Ascending aorta (tissue), 2 donors: ENCODE results near the gene SETD6. TPM values are rescaled to one million over a fixed set of nuclear protein-coding genes. Genes with fewer than 3 reads are reported as not detected.
"Not testable (repeated sequence)": the region's sequence is repeated elsewhere in the genome, so short reads cannot be mapped to it uniquely, and the experiment has no call there.

Experiments
- DNase-seq, 2 donors: peaks; one replicate each; pipeline ENCODE4 v3.0.0-alpha.2; 2019; ENCODE audit warnings: low spot score in 2 of 2
- H3K27ac ChIP-seq, 2 donors: fragments of 200-600 bp; sonication (generic); one replicate each; pipeline ENCODE4 v1.5.1; 2016 to 2017; ENCODE audit warnings: mild to moderate bottlenecking in 1 of 2
- H3K27me3 ChIP-seq: fragments of 200-600 bp; sonication (generic); one replicate; pipeline ENCODE4 v1.5.1; 2017
- H3K36me3 ChIP-seq, 2 donors: fragments of 200-600 bp; sonication (generic); one replicate each; pipeline ENCODE4 v1.5.1; 2016
- H3K4me1 ChIP-seq, 2 donors: fragments of 200-600 bp; sonication (generic); one replicate each; pipeline ENCODE4 v1.5.1; 2016 to 2017; ENCODE audit warnings: mild to moderate bottlenecking in 1 of 2
- H3K4me3 ChIP-seq, 2 donors: fragments of 200-600 bp; sonication (generic); one replicate each; pipeline ENCODE4 v1.5.1; 2016 to 2017; ENCODE audit warnings: mild to moderate bottlenecking in 1 of 2
- H3K9me3 ChIP-seq, 2 donors: fragments of 200-600 bp; sonication (generic); one replicate each; pipeline ENCODE4 v1.5.1; 2016
- CTCF ChIP-seq, 3 experiments: fragments of 200-600 bp in 2 of 3; fragments of 450-650 bp in 1 of 3; sonication (generic) in 2 of 3; IDR thresholded peaks; one replicate each; pipeline ENCODE4 v1.5.1; 2016 to 2019; ENCODE audit warnings: antibody characterized with exemption in 3 of 3, mild to moderate bottlenecking in 1 of 3, moderate library complexity in 1 of 3
- intact Hi-C: fragments of 100-400 bp; cut with DNase I; formaldehyde crosslinking; loops from one replicate; pipeline ENCODE4 v1.15.1; 2023
- total RNA-seq: library from RNA; depleted of rRNA; stranded (reverse); fragments of >200 nt; gene quantifications from one replicate; pipeline ENCODE4 v1.1.0, GENCODE V29; 2016

SETD6 gene
- total RNA-seq, 1 donor from 2014 or later: 24.4 TPM

DNA sequence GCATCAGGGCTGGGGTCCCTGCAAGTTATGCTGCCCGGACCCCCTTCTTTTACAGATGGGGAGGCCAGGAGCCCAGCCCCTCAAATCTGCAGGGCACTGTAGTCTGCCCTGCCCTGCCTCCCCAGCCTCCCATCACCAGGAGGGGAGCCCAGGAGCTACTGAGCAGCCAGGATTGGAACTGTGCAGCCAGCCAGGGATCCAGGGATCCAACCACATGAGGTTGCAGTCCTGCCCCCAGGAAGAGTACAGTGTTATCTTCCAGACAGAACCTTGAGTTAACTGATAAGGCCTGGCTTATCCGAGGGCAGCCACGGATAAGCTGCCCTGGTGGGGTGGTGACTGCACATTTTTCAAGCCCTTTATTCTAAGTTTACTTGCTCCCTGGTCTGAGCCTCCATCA, 26.8 kb upstream of the SETD6 start:
- TF ChIP-seq CTCF (IDR thresholded peaks at IDR 0.05): no peak
- Histone ChIP-seq H3K4me3 (no peak overlapping the region), H3K9me3 (no peaks in the 10 kb centered on the region), H3K27ac (no peak overlapping the region), H3K27me3 (no peaks in the 10 kb centered on the region), H3K4me1 (no peaks in the 10 kb centered on the region), H3K36me3 (no peaks in the 10 kb centered on the region)
- intact Hi-C loops: loop anchor here (10.0 kb wide), 1 partner anchor 464 kb away; the partner anchor contains the start of gene MMP15
- no peak for DNase-seq

DNA sequence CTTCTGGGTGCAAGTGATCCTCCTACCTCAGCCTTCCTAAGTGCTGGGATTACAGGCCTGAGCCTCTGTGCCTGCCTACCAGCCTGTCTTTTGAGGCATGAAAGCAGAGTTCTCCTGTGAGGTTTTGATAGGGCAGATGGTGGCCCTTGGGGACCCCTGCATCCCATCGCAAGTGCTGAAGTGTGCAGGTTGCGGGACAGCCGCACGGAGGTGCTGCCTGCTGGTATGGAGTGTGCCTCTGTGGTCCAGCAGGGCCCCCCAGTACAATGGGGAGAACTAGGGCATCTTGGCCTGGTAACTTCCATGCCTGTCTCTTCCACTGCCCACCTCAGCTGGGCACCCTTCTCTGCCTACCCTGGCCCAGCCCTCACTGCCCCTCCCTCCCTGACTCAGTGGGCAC, 25.3 kb upstream of the SETD6 start:
- intact Hi-C loops: no loop called here
- no peaks in the 10 kb centered on the region for H3K36me3 ChIP-seq
- no peaks in the 10 kb centered on the region for H3K4me1 ChIP-seq
- DNase-seq: no peak
- H3K27me3 ChIP-seq: no peaks in the 10 kb centered on the region
- H3K9me3 ChIP-seq: no peaks in the 10 kb centered on the region
- TF ChIP-seq CTCF (IDR thresholded peaks at IDR 0.05): no peak
- no peak overlapping the region for H3K27ac ChIP-seq
- H3K4me3 ChIP-seq: no peak overlapping the region

- H3K27ac ChIP-seq, H3K27me3 ChIP-seq, H3K9me3 ChIP-seq, intact Hi-C loops, DNase-seq, H3K4me3 ChIP-seq, H3K4me1 ChIP-seq, H3K36me3 ChIP-seq: not testable (repeated sequence)
Observed at GRCh38 chr16:58490539-58490938, 24.8 kb upstream of the SETD6 start.

GRCh38 chr16:58492066-58492465, 23.3 kb upstream of the SETD6 start:
- Histone ChIP-seq H3K4me3 (no peak overlapping the region), H3K4me1 (peaks cover 0 to 3% of the 10 kb centered on the region in 2 donors), H3K27me3 (no peaks in the 10 kb centered on the region), H3K27ac (no peak overlapping the region), H3K36me3 (no peaks in the 10 kb centered on the region), H3K9me3 (no peaks in the 10 kb centered on the region)
- intact Hi-C loops: no loop called here
- no peak for TF ChIP-seq CTCF (IDR thresholded peaks at IDR 0.05)
- DNase-seq: no peak

DNA sequence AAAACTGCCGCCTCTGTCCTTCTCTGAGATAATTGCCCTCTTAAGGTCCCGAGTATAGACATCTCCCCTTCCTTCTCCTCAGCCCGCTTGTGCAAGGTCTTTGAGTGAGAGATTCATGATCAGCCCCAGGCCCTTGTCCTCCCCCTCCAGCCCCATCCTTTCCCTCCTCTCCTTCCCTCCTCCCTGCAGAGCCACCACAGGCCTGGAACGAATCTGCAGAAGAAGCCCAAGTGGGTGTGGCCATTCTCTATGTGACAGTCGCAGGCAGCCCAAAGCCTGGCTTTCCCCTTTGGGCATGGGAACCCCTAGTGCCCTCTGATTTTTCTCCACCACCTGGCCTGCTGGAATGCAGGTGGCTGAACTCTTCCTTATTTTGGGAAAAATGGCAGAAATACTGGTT, 22.6 kb upstream of the SETD6 start:
- Histone ChIP-seq H3K9me3 (no peaks in the 10 kb centered on the region), H3K4me3 (no peak overlapping the region), H3K4me1 (peaks cover 0 to 3% of the 10 kb centered on the region in 2 donors), H3K27me3 (no peaks in the 10 kb centered on the region), H3K27ac (no peak overlapping the region), H3K36me3 (no peaks in the 10 kb centered on the region)
- intact Hi-C loops: no loop called here
- no peak for DNase-seq
- no peak for TF ChIP-seq CTCF (IDR thresholded peaks at IDR 0.05)

DNA sequence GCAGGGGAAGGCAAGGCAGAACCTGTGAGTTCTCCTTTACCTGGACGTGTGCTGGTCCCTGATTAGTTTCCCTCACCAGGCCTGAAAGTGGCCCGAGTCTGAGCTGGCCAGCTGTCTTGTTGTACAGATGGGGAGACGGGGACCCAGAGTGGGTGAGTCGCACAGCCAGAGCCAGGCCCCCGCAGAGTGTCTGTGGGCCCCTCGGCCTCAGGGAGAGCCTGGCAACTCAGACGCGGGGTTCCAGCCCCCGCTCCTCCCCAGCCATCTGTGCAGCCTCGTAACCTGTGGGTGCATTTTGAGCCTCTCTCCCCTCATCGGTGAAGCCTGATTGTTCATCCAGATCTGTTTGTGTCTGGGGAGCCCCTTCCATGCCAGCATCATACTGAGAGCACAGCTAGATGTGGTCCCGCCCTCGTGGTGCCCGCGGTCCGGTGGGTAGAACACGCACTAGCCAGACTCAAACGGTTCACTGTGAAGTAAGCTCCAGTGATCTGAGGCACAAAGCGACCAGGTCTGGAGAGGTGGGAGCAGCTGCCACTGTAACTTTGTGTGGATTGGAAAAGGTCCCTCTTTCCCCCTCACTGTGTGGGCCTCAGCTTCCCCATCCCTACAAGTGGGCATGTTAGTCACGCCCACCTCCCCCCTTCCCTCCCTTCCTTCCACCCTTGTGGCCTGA, 21.4 kb upstream of the SETD6 start:
- no peaks in the 10 kb centered on the region for H3K36me3 ChIP-seq
- TF ChIP-seq CTCF (IDR thresholded peaks at IDR 0.05): no peak
- no peaks in the 10 kb centered on the region for H3K27me3 ChIP-seq
- no peak overlapping the region for H3K27ac ChIP-seq
- H3K4me1 ChIP-seq: peaks cover 0 to 3% of the 10 kb centered on the region in 2 donors
- H3K4me3 ChIP-seq: no peak overlapping the region
- no peaks in the 10 kb centered on the region for H3K9me3 ChIP-seq
- DNase-seq: no peak
- intact Hi-C loops: no loop called here
